SK-N-SH (cell line): ENCODE data around the gene FAM90A1.
"Not testable (repeated sequence)": the region's sequence is repeated elsewhere in the genome, so short reads cannot be mapped to it uniquely, and the experiment has no call there.

Experiments used
- CTCF ChIP-seq: fragments of 200-600 bp; sonication (generic); IDR thresholded peaks from 2 replicates; pipeline ENCODE4 v1.6.1; 2017; ENCODE audit warnings: antibody characterized with exemption, mild to moderate bottlenecking, moderate library complexity
- REST ChIP-seq: IDR thresholded peaks from 2 replicates; pipeline ENCODE4 v1.6.1; 2012; ENCODE audit warnings: mild to moderate bottlenecking, low read depth, low read length, moderate library complexity
- RXRA ChIP-seq: IDR thresholded peaks from 2 replicates; pipeline ENCODE4 v1.4.0; 2012; ENCODE audit warnings: low read depth, mild to moderate bottlenecking, borderline replicate concordance
- SIN3A ChIP-seq: IDR thresholded peaks from 2 replicates; pipeline ENCODE4 v1.6.1; 2012; ENCODE audit warnings: low read depth, mild to moderate bottlenecking, low read length, moderate library complexity, borderline replicate concordance
- TAF1 ChIP-seq: IDR thresholded peaks from 2 replicates; pipeline ENCODE4 v1.6.1; 2012; ENCODE audit warnings: low read depth, mild to moderate bottlenecking, low read length, moderate library complexity, borderline replicate concordance
- YY1 ChIP-seq: IDR thresholded peaks from 2 replicates; pipeline ENCODE4 v1.4.0; 2012; ENCODE audit warnings: low read depth, mild to moderate bottlenecking
- TF ChIP-seq, protein P1 (sequence below): fragments of 150-350 bp; IDR thresholded peaks from 2 replicates; pipeline ENCODE4 v1.6.1; 2016; ENCODE audit warnings: mild to moderate bottlenecking, low read depth, low read length

DNA sequence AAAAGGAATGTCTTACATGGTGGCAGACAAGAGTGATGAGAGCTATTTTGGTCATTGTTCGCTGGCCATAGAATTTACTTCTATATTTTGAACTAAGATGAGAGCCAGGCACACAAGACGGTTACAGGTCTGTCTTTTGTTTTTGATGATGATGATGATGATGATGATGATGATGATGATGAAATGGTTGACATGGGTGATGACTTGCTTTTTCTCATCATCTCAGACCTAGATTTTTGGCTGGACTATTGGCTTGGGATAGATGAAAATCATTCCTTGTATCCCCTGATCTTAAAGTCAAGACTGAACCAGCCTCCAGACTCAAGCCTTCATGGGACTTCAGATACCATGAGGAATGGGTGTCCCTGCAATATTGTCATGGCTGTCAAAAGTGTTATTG is 49.0 kb upstream of the FAM90A1 start:
- TF ChIP-seq YY1, REST, RXRA, CTCF, SIN3A, TAF1: not testable (repeated sequence)
- TF ChIP-seq, protein P1, sequence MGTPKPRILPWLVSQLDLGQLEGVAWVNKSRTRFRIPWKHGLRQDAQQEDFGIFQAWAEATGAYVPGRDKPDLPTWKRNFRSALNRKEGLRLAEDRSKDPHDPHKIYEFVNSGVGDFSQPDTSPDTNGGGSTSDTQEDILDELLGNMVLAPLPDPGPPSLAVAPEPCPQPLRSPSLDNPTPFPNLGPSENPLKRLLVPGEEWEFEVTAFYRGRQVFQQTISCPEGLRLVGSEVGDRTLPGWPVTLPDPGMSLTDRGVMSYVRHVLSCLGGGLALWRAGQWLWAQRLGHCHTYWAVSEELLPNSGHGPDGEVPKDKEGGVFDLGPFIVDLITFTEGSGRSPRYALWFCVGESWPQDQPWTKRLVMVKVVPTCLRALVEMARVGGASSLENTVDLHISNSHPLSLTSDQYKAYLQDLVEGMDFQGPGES = not testable (repeated sequence)
